Daoy (cell line): ENCODE measurements around the gene FGF18. TPM values are rescaled to one million over a fixed set of nuclear protein-coding genes. Genes with fewer than 3 reads are reported as not detected.

Experiments used
- DNase-seq: peaks from one replicate; pipeline ENCODE4 v3.0.0-alpha.2; 2015; ENCODE audit warnings: low read depth
- total RNA-seq: library from RNA; depleted of rRNA; stranded (reverse); fragments of >200 nt; shearing (Covaris generic); gene quantifications from 2 replicates; pipeline ENCODE4 v1.2.3, GENCODE V29; 2014

FGF18 gene
- total RNA-seq, 1 experiment from 2014 or later = 0.29 TPM

- no peak for DNase-seq
Observed at GRCh38 chr5:171441246-171441791, 21.9 kb downstream of the FGF18 start.

GRCh38 chr5:171442287-171443042, 23.0 kb downstream of the FGF18 start:
- no peak for DNase-seq

GRCh38 chr5:171444582-171444981, 25.1 kb downstream of the FGF18 start:
- DNase-seq = peak; percentile 74

GRCh38 chr5:171445644-171446516, 26.4 kb downstream of the FGF18 start:
- peak; percentile 23 for DNase-seq

- DNase-seq = no peak
Observed at GRCh38 chr5:171447226-171447625, 27.8 kb downstream of the FGF18 start.

- no peak for DNase-seq
Observed at GRCh38 chr5:171449426-171449825, 30.0 kb downstream of the FGF18 start.

GRCh38 chr5:171450423-171451331, 31.2 kb downstream of the FGF18 start:
- peak; percentile 84 for DNase-seq

GRCh38 chr5:171451421-171451820, 32.0 kb downstream of the FGF18 start:
- no peak for DNase-seq

- no peak for DNase-seq
Observed at GRCh38 chr5:171453056-171453725, 33.7 kb downstream of the FGF18 start.

- DNase-seq = no peak
Observed at GRCh38 chr5:171453988-171454387, 34.5 kb downstream of the FGF18 start.

- DNase-seq = no peak
Observed at GRCh38 chr5:171454549-171454948, 35.1 kb downstream of the FGF18 start.

GRCh38 chr5:171455522-171455921, 36.1 kb downstream of the FGF18 start:
- no peak for DNase-seq

GRCh38 chr5:171457208-171457981, 37.9 kb downstream of the FGF18 start:
- no peak for DNase-seq

GRCh38 chr5:171459839-171460238, 40.4 kb downstream of the FGF18 start:
- no peak for DNase-seq

- DNase-seq = no peak
Observed at GRCh38 chr5:171462136-171462927, 42.9 kb downstream of the FGF18 start.

- no peak for DNase-seq
Observed at GRCh38 chr5:171462928-171463861, 43.7 kb downstream of the FGF18 start.

- no peak for DNase-seq
Observed at GRCh38 chr5:171463862-171464229, 44.4 kb downstream of the FGF18 start.

GRCh38 chr5:171464829-171465228, 45.4 kb downstream of the FGF18 start:
- DNase-seq = no peak
